NCI-H510A treated with DMSO at 0.1 percent for 48 hours (cell line): ENCODE data around the gene CYYR1.

ENCODE experiments used
- DNase-seq: peaks from one replicate; lab custom pipeline; 2025; lab: John Stamatoyannopoulos, UW

CYYR1 gene

GRCh38 chr21:26433386-26433785 lies 139.7 kb downstream of the CYYR1 start:
- no peak for DNase-seq

DNA sequence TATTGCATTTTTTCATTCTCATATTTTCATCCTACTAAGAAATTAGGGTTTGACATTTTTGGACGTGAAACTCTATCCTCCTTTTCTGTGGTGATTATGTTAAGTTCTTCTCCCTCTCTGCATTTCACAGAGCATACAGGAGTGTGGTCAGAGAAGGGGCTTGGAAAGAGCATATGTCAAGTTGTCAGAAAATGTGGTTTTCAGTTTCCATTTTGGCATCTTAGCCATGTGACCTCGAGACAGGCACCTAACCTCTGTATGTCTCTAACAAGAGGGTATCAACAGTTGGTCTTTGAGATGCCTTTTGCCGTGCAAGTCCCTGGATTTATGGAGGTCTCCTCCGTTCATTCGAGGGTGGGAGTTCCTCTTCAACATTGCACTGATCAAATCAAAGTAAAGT lies 140.7 kb downstream of the CYYR1 start:
- DNase-seq = no peak

- DNase-seq = no peak
These were observed 147.5 kb downstream of the CYYR1 start for GRCh38 chr21:26425576-26425975.

DNA sequence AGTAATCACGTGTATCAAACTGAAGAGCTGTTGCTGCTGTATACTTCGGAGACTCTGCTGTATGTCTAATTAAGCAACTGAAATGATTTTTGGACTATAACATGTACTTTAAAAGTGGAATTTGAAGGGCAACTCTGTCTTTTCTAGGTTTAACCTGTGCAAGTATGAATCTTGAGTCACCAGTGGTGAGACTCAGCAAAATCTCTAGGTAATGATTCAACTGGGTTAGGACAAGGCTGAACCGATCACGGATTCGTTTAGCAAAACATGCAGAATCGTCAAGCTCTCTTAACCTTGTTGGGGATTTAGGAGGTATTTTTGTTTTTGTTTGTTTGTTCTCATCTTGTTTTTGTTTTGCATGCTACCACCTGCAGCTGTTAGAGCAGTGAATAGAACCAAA lies 149.6 kb downstream of the CYYR1 start:
- no peak for DNase-seq

DNA sequence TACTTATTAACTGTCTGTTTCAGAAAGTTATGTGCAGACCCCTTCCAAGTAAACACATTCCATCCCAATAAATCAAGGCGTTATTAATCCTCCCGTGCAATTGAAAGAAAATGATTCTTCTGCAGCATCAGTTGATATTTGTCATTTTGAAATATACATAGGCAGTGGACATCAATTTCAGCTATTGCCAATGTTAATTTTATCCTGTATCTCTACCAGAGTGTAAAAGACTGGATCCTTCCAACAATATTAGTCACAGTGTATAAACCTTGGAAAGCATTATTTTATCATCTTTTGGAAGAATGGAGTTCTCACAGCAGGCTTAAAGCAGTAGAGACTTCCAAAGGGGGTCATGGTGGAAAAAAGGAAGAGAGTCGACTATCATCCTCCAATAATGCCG lies 150.4 kb downstream of the CYYR1 start:
- no peak for DNase-seq

GRCh38 chr21:26422138-26422537 lies 150.9 kb downstream of the CYYR1 start:
- no peak for DNase-seq

DNA sequence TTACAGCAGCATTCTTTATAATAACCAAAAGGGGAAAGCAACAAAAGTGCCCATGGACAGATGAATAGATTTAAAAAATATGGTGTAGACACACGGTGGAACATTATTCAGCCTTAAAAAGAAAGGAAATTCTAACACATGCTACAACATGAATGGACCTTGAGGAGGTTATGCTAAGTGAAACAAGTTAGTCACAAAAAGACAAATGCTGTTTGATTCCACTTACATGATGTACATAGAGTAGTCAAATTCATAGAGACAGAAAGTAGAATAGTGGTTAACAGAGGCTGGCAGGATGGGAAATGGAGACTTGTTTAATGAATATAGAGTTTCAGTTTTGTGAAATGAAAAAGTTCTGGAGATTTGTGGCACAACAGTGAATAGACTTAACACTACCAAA lies 151.4 kb downstream of the CYYR1 start:
- DNase-seq = no peak
